PFSK-1 (cell line): Measurements from ENCODE around the gene DCAF17.

ENCODE experiments used
- FOXP2 ChIP-seq: optimal IDR thresholded peaks from 2 replicates; pipeline ENCODE3; 2011; ENCODE audit warnings: borderline replicate concordance, control low read depth, inconsistent platforms; ENCODE audit not compliant: insufficient read depth; ENCODE audit errors: extremely low read length, extremely low read depth
- POLR2AphosphoS5 ChIP-seq: IDR thresholded peaks from 2 replicates; pipeline ENCODE4 v1.6.1; 2012; ENCODE audit warnings: low read depth, mild to moderate bottlenecking, control low read depth, low read length, moderate library complexity
- SIN3A ChIP-seq: IDR thresholded peaks from 2 replicates; pipeline ENCODE4 v1.6.1; 2012; ENCODE audit warnings: mild to moderate bottlenecking, low read length, moderate library complexity, borderline replicate concordance; ENCODE audit not compliant: insufficient read depth
- TAF1 ChIP-seq: IDR thresholded peaks from 2 replicates; pipeline ENCODE4 v1.6.1; 2012; ENCODE audit warnings: low read length, control low read depth, borderline replicate concordance; ENCODE audit not compliant: insufficient read depth
- TF ChIP-seq, protein P1 (sequence below), 2 experiments: IDR thresholded peaks; 2 replicates each; pipeline versions ENCODE4 v1.6.1 to v1.8.0; 2011 to 2012; ENCODE audit warnings: low read depth in 2 of 2, low read length in 2 of 2, control low read depth in 1 of 2, inconsistent platforms in 1 of 2, mild to moderate bottlenecking in 1 of 2, moderate library complexity in 1 of 2; ENCODE audit not compliant: insufficient read depth in 1 of 2

DNA sequence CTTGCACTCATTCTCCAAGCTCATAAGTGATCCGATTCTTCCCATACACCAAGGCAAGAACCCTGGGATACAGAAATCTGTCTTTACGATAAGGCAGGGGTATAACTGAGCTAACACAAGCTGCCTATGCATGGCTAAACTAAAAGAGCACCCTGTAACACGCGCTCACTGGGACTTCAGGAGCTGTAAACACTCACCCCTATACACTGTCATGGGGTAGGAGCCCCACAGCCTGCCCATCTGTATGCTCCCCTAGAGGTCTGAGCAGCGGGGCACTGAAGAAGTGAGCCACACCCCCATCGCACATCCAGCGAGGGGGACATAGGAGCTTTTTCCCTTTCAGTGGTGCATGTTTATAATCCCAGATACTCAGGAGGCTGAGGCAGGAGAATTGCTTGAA is 47.0 kb upstream of the DCAF17 start:
- no peak for TF ChIP-seq POLR2AphosphoS5
- TF ChIP-seq, protein P1, sequence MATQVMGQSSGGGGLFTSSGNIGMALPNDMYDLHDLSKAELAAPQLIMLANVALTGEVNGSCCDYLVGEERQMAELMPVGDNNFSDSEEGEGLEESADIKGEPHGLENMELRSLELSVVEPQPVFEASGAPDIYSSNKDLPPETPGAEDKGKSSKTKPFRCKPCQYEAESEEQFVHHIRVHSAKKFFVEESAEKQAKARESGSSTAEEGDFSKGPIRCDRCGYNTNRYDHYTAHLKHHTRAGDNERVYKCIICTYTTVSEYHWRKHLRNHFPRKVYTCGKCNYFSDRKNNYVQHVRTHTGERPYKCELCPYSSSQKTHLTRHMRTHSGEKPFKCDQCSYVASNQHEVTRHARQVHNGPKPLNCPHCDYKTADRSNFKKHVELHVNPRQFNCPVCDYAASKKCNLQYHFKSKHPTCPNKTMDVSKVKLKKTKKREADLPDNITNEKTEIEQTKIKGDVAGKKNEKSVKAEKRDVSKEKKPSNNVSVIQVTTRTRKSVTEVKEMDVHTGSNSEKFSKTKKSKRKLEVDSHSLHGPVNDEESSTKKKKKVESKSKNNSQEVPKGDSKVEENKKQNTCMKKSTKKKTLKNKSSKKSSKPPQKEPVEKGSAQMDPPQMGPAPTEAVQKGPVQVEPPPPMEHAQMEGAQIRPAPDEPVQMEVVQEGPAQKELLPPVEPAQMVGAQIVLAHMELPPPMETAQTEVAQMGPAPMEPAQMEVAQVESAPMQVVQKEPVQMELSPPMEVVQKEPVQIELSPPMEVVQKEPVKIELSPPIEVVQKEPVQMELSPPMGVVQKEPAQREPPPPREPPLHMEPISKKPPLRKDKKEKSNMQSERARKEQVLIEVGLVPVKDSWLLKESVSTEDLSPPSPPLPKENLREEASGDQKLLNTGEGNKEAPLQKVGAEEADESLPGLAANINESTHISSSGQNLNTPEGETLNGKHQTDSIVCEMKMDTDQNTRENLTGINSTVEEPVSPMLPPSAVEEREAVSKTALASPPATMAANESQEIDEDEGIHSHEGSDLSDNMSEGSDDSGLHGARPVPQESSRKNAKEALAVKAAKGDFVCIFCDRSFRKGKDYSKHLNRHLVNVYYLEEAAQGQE (IDR thresholded peaks at IDR 0.05; ENCODE audit: insufficient read depth in 1 of 2, low read depth in 2 of 2, low read length in 2 of 2), result no peak
- TF ChIP-seq TAF1, result no peak
- TF ChIP-seq FOXP2, result no peak
- no peak for TF ChIP-seq SIN3A
